HepG2 (cell line): Measurements from ENCODE around the gene RPSA. TPM values are rescaled to one million over a fixed set of nuclear protein-coding genes. Genes with fewer than 3 reads are reported as not detected.

Source experiments
- HCFC1 ChIP-seq: fragments of 150-350 bp; IDR thresholded peaks from 2 replicates; pipeline ENCODE4 v1.6.1; 2014; ENCODE audit warnings: low read depth, low read length
- HIC2 ChIP-seq: sonication (generic); formaldehyde crosslinking; IDR thresholded peaks from 2 replicates; pipeline ENCODE4 v1.9.0; 2022; ENCODE audit warnings: low read depth, missing genetic modification reagents
- RARA ChIP-seq: IDR thresholded peaks from 2 replicates; pipeline ENCODE4 v1.6.1; 2016; ENCODE audit warnings: missing genetic modification reagents, missing compliant biosample characterization
- RNF219 ChIP-seq: sonication (generic); formaldehyde crosslinking; IDR thresholded peaks from 2 replicates; pipeline ENCODE4 v1.5.0; 2020; ENCODE audit warnings: mild to moderate bottlenecking, missing genetic modification reagents
- ZNF33B ChIP-seq: sonication (generic); formaldehyde crosslinking; IDR thresholded peaks from 2 replicates; pipeline ENCODE4 v1.5.1; 2020; ENCODE audit warnings: mild to moderate bottlenecking, missing genetic modification reagents
- ZNF703 ChIP-seq: sonication (generic); formaldehyde crosslinking; IDR thresholded peaks from 2 replicates; pipeline ENCODE4 v1.5.1; 2020; ENCODE audit warnings: missing genetic modification reagents, mild to moderate bottlenecking, moderate library complexity, borderline replicate concordance
- polyA plus RNA-seq, 8 experiments: library from polyadenylated mRNA; depleted of rRNA in 3 of 8; stranded (reverse) in 7 of 8; unstranded in 1 of 8; fragments of >200 nt; fragmentation: Illumina TruSeq in 4 of 8; extraction: Trizol in 4 of 8; gene quantifications; 2 replicates each; pipeline versions ENCODE4 v1.2.1 to v1.2.3, GENCODE V29; 2011 to 2016; ENCODE audit warnings: low read depth in 4 of 8, missing spikeins in 1 of 8, mixed read lengths in 1 of 8; ENCODE audit not compliant: insufficient read depth in 1 of 8
- total RNA-seq, 5 experiments: library from RNA; depleted of rRNA; stranded (reverse); fragments of >200 nt; fragmentation: Illumina TruSeq; extraction: Trizol; gene quantifications; 2 replicates each; pipeline ENCODE4 v1.2.3, GENCODE V29; 2016; ENCODE audit warnings: low read depth in 1 of 5
- TF ChIP-seq, protein P1 (sequence below): IDR thresholded peaks from 2 replicates; pipeline ENCODE4 v1.4.0; 2020; ENCODE audit warnings: mild to moderate bottlenecking, missing genetic modification reagents

The RPSA gene
- total and polyA plus RNA-seq, 2 of the 13 experiments (the other 11 are each of a cell fraction or from before 2014, with no cell fraction given) = 1,683 to 3,226 TPM

DNA sequence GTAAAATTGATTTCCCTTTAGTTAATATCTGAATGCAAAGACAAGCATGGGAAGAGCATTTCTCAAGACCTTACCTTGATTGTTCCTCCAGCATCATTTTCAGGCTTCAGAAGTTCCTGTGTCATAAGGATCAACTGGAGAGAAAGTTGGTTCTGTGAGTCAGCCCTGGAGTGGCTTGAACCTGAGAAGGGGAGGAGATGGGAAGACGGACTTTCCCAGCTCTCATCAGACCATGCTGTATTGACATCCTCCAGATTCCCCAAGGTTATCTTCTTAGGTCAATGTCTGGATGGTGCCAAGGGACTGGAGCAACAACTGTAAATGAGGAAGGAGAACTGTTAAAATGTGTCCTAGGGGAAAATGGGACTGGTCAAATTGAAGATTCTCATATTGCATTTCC, 21.0 kb downstream of the RPSA start (continued):
- TF ChIP-seq HIC2 = no peak
- no peak for TF ChIP-seq ZNF33B
- no peak for TF ChIP-seq RARA
- TF ChIP-seq ZNF703 (CRISPR knock-in tag) = no peak
- TF ChIP-seq, protein P1, sequence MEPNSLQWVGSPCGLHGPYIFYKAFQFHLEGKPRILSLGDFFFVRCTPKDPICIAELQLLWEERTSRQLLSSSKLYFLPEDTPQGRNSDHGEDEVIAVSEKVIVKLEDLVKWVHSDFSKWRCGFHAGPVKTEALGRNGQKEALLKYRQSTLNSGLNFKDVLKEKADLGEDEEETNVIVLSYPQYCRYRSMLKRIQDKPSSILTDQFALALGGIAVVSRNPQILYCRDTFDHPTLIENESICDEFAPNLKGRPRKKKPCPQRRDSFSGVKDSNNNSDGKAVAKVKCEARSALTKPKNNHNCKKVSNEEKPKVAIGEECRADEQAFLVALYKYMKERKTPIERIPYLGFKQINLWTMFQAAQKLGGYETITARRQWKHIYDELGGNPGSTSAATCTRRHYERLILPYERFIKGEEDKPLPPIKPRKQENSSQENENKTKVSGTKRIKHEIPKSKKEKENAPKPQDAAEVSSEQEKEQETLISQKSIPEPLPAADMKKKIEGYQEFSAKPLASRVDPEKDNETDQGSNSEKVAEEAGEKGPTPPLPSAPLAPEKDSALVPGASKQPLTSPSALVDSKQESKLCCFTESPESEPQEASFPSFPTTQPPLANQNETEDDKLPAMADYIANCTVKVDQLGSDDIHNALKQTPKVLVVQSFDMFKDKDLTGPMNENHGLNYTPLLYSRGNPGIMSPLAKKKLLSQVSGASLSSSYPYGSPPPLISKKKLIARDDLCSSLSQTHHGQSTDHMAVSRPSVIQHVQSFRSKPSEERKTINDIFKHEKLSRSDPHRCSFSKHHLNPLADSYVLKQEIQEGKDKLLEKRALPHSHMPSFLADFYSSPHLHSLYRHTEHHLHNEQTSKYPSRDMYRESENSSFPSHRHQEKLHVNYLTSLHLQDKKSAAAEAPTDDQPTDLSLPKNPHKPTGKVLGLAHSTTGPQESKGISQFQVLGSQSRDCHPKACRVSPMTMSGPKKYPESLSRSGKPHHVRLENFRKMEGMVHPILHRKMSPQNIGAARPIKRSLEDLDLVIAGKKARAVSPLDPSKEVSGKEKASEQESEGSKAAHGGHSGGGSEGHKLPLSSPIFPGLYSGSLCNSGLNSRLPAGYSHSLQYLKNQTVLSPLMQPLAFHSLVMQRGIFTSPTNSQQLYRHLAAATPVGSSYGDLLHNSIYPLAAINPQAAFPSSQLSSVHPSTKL (CRISPR knock-in tag) = no peak
- TF ChIP-seq RNF219 (CRISPR knock-in tag) = no peak
- TF ChIP-seq HCFC1 = no peak
